Fibroblast of pulmonary artery (primary cell): Measurements from ENCODE around the gene HPCAL1.

Experiments
- DNase-seq: peaks from one replicate; pipeline ENCODE4 v3.0.0-alpha.2; 2010; ENCODE audit warnings: low read depth
- H3K4me3 ChIP-seq: replicated peaks from 2 replicates; pipeline ENCODE4 v1.5.1; 2011; ENCODE audit warnings: low read depth, mild to moderate bottlenecking, control low read depth, low read length, moderate library complexity
- CTCF ChIP-seq: IDR thresholded peaks from 2 replicates; pipeline ENCODE4 v1.5.1; 2011; ENCODE audit warnings: mild to moderate bottlenecking, control low read depth, low read length, inconsistent platforms; ENCODE audit errors: missing control alignments

HPCAL1 gene

GRCh38 chr2:10476723-10477442 is 174.2 kb downstream of the HPCAL1 start:
- DNase-seq, result no peak
- TF ChIP-seq CTCF, result no peak
- H3K4me3 ChIP-seq, result no peak overlapping the region
